Stimulated activated CD8-positive, alpha-beta memory T cell treated with anti-CD3 and anti-CD28 coated beads, Interleukin-12 subunit alpha, Interleukin-12 subunit beta, amount 100 ng/mL, for 24 hours (primary cell): Measurements from ENCODE around the gene KIAA2012.

Source experiments
- DNase-seq: peaks from one replicate; pipeline ENCODE4 v3.0.0-alpha.2; 2020; ENCODE audit errors: extremely low read depth

Gene KIAA2012

GRCh38 chr2:202088777-202089176 lies 15.7 kb downstream of the KIAA2012 start:
- DNase-seq = no peak

- no peak for DNase-seq
These were observed 17.5 kb downstream of the KIAA2012 start for GRCh38 chr2:202090530-202090929.

GRCh38 chr2:202091476-202091875 lies 18.4 kb downstream of the KIAA2012 start:
- DNase-seq = no peak

- DNase-seq = no peak
These were observed 21.5 kb downstream of the KIAA2012 start for GRCh38 chr2:202094426-202094986.

- DNase-seq = no peak
These were observed 22.2 kb downstream of the KIAA2012 start for GRCh38 chr2:202095235-202095634.

- no peak for DNase-seq
These were observed 23.7 kb downstream of the KIAA2012 start for GRCh38 chr2:202096736-202097135.

GRCh38 chr2:202098291-202098690 lies 25.2 kb downstream of the KIAA2012 start:
- DNase-seq = no peak

GRCh38 chr2:202099515-202099914 lies 26.5 kb downstream of the KIAA2012 start:
- no peak for DNase-seq

- no peak for DNase-seq
These were observed 27.1 kb downstream of the KIAA2012 start for GRCh38 chr2:202100176-202100575.

GRCh38 chr2:202101026-202101579 lies 28.0 kb downstream of the KIAA2012 start:
- DNase-seq = no peak

GRCh38 chr2:202102425-202103000 lies 29.5 kb downstream of the KIAA2012 start:
- DNase-seq = no peak

GRCh38 chr2:202104286-202104870 lies 31.3 kb downstream of the KIAA2012 start:
- no peak for DNase-seq

GRCh38 chr2:202105025-202105424 lies 32.0 kb downstream of the KIAA2012 start:
- no peak for DNase-seq

- no peak for DNase-seq
These were observed 35.3 kb downstream of the KIAA2012 start for GRCh38 chr2:202108345-202108744.

- DNase-seq = no peak
These were observed 36.2 kb downstream of the KIAA2012 start for GRCh38 chr2:202109139-202109736.

- no peak for DNase-seq
These were observed 36.7 kb downstream of the KIAA2012 start for GRCh38 chr2:202109737-202110184.

GRCh38 chr2:202110491-202110890 lies 37.4 kb downstream of the KIAA2012 start:
- no peak for DNase-seq

GRCh38 chr2:202112041-202112440 lies 39.0 kb downstream of the KIAA2012 start:
- no peak for DNase-seq

- DNase-seq = no peak
These were observed 40.6 kb downstream of the KIAA2012 start for GRCh38 chr2:202113571-202114142.

- no peak for DNase-seq
These were observed 41.2 kb downstream of the KIAA2012 start for GRCh38 chr2:202114291-202114690.

- DNase-seq = no peak
These were observed 41.7 kb downstream of the KIAA2012 start for GRCh38 chr2:202114795-202115194.

- DNase-seq = no peak
These were observed 42.5 kb downstream of the KIAA2012 start for GRCh38 chr2:202115479-202115971.
